Choroid plexus epithelial cell (primary cell): ENCODE data around the gene TSPAN5.
A peak's percentile ranks its signal among the peaks of the same experiment; 100 is the strongest.

ENCODE experiments used
- DNase-seq: peaks from one replicate; pipeline ENCODE4 v3.0.0-alpha.2; 2010; ENCODE audit warnings: low read depth
- H3K4me3 ChIP-seq: 2 replicates; pipeline ENCODE4 v1.5.1; 2011; ENCODE audit warnings: low read depth, mild to moderate bottlenecking, control low read depth, low read length, moderate library complexity
- TF ChIP-seq, protein P1 (sequence below): conservative IDR thresholded peaks from 2 replicates; pipeline ENCODE4 v1.5.1; 2011; ENCODE audit warnings: low read depth, mild to moderate bottlenecking, control low read depth, inconsistent platforms, low read length, moderate library complexity

The TSPAN5 gene

GRCh38 chr4:98610431-98610830 is 48.0 kb downstream of the TSPAN5 start:
- no peak for DNase-seq
- TF ChIP-seq, protein P1, sequence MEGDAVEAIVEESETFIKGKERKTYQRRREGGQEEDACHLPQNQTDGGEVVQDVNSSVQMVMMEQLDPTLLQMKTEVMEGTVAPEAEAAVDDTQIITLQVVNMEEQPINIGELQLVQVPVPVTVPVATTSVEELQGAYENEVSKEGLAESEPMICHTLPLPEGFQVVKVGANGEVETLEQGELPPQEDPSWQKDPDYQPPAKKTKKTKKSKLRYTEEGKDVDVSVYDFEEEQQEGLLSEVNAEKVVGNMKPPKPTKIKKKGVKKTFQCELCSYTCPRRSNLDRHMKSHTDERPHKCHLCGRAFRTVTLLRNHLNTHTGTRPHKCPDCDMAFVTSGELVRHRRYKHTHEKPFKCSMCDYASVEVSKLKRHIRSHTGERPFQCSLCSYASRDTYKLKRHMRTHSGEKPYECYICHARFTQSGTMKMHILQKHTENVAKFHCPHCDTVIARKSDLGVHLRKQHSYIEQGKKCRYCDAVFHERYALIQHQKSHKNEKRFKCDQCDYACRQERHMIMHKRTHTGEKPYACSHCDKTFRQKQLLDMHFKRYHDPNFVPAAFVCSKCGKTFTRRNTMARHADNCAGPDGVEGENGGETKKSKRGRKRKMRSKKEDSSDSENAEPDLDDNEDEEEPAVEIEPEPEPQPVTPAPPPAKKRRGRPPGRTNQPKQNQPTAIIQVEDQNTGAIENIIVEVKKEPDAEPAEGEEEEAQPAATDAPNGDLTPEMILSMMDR: no peak
- no peak overlapping the region for H3K4me3 ChIP-seq

- no peak overlapping the region for H3K4me3 ChIP-seq
- TF ChIP-seq, protein P1: no peak
- DNase-seq: peak; percentile 48
Measured at GRCh38 chr4:98609934-98610333, 48.5 kb downstream of the TSPAN5 start.

GRCh38 chr4:98608356-98608755 is 50.1 kb downstream of the TSPAN5 start:
- no peak for DNase-seq
- H3K4me3 ChIP-seq: no peak overlapping the region
- TF ChIP-seq, protein P1: no peak

- H3K4me3 ChIP-seq: no peak overlapping the region
- no peak for DNase-seq
- TF ChIP-seq, protein P1: no peak
Measured at GRCh38 chr4:98606894-98607293, 51.5 kb downstream of the TSPAN5 start.

DNA sequence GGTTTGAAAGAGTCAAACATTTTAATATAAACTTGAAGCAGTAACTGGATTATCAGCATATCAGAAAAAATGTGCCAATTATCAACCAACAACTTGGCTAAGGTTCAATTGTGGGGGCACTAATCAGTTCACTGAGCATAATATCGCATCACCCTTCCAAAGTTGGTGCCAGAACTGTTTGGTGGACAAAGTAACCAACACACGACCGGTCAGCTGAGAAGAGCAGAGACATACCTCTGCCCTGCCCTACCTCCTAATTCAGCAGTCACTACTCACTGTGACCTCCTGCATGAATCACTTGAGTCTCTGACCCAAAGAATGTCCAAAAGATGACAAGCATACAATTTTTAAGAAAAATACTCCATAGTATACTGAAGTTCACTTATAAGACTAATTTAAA is 53.2 kb downstream of the TSPAN5 start:
- DNase-seq: no peak
- TF ChIP-seq, protein P1: no peak
- no peak overlapping the region for H3K4me3 ChIP-seq

DNA sequence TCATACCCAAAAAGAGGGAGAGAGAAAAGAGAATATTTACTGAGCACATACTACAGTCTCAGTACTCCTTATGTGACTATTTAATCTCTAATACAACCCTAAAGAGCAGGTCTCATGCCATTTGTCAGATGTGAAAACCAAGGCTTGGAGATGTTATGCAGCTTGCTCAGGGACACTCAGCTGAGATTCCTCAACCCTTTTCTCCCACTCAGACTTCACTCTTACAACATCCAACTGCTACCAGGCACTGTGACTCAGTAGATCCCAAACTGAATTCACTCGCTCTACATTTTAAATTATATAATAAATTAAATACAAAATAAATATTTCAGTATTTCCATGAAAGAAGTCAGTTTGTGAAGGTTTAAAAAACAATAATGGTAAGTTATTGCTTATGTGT is 53.7 kb downstream of the TSPAN5 start:
- DNase-seq: no peak
- TF ChIP-seq, protein P1: no peak
- H3K4me3 ChIP-seq: no peak overlapping the region

DNA sequence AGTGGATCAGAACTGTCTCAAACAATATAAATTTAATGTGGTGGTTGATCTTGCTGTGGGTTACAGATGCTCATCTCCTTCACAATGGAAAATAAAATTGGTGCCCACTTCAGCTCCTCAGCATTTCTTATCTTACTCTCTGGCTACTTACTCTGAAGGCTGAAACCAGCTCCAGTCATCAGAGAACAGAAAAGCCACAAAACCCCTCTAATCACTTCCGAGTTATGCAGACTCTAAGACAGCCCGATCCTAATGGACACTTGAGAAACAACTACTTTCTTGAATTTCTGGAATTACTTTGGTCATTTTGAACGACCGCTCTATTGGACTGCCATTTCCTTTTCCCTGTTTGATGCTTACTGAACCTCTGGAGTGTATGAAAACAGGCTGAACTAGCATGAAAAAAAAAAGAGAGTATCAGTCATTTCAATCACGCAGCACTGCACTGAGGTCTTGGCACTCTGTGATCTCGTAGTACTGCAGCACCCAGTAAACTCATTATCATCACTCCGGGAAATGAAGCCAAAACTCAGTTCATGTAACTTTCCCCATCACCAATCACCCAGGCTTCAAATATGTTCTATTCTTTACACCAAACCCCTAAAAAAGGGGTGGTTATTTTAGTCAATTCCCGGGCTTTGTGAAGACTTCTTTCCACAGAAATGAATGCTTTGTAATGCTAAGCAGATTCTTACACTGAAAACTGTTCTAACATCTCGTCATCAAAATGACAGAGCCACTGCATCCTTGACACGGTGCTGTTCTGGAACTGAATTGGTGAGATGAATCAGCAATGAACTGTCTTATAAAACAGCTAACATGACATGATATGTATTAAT is 54.5 kb downstream of the TSPAN5 start:
- DNase-seq: no peak
- TF ChIP-seq, protein P1: no peak
- no peak overlapping the region for H3K4me3 ChIP-seq
